Measurements from ENCODE around the gene ANO9.

Gene ANO9, protein sequence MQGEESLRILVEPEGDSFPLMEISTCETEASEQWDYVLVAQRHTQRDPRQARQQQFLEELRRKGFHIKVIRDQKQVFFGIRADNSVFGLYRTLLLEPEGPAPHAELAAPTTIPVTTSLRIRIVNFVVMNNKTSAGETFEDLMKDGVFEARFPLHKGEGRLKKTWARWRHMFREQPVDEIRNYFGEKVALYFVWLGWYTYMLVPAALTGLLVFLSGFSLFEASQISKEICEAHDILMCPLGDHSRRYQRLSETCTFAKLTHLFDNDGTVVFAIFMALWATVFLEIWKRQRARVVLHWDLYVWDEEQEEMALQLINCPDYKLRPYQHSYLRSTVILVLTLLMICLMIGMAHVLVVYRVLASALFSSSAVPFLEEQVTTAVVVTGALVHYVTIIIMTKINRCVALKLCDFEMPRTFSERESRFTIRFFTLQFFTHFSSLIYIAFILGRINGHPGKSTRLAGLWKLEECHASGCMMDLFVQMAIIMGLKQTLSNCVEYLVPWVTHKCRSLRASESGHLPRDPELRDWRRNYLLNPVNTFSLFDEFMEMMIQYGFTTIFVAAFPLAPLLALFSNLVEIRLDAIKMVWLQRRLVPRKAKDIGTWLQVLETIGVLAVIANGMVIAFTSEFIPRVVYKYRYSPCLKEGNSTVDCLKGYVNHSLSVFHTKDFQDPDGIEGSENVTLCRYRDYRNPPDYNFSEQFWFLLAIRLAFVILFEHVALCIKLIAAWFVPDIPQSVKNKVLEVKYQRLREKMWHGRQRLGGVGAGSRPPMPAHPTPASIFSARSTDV

DNA sequence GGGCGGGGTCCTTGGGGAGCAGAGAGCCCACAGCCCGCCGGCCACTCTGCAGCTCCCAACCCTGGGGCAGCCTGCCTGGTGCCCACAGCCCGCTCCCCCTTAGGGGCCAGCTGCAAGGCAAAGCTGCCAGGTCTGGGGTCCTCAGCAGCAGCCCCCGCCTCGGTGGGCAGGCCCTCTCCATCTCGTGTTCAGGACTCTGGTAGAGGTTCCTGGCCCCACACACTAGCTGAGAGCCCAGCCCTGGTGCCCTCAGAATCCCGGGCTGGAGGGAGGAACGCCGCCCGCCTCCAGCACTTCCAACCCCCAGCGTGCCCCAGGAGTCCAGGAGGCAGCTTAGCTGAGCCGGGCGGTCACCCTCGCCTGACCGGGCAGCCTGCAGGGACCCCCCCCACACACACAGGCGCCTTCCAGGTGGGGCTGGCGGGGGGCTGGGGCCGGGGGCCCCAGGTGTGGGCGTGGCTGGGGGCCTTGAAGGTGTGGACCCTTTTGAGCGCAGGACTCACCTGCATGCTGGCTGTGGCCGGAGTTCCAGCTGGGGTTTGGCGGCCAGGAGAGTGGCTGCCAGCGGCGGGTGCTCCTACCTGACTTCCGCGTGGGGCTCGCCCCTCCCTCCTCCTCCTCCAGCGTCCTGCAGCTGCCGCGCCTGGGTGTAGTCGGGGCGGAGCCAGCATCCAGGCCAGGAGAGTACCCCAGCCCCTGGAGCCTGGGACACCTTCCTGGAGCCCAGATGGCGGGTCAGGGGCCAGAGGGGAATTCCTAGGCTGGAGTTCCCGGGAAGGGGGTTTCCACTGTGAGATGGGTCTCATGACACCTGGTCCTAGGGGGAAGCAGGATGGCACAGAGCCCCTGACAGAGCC lies at the start of gene ANO9:
Gene ANO9, minus strand, starts transcription at position 594 of the 857 bp plus-strand sequence. Its CDS starts 85 bp downstream, at position 509.
- DNase-seq: no peak

DNA sequence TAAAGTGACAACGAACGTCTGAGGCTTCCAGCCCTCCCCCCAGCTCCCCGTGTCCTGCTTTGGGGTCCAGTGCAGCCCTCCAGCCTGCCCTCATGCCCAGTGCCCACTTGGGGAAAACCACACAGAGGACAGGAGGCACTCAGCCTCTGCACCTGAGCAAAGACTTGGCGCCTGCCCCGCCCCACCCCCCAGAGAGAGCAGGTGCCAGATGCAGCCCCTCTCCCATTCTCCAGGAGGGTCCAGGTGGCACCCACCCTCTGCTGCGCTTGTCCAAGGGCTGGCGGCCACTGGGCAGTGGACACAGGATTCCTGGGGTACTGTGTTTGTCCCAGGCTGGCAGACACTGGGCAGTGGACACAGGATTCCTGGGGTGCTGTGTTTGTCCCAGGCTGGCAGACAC lies 49.5 kb upstream of the ANO9 start:
- no peak for DNase-seq

DNA sequence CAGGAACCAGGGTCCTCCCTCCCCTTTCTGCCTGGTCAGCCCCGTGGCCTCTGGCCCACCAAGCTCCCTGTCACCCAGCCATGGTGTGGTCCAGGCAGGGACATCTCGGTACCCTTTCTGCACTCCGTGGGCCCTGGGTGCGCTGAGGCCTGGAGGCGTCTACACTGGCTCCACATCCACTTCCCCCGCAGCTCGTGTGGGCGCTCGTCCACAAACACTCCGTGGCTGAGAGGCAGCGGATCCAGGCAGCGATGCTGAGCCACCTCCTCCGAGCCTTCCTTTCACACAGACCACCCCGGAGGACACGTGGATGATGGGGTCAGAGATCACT lies 49.1 kb upstream of the ANO9 start:
- no peak for DNase-seq

DNA sequence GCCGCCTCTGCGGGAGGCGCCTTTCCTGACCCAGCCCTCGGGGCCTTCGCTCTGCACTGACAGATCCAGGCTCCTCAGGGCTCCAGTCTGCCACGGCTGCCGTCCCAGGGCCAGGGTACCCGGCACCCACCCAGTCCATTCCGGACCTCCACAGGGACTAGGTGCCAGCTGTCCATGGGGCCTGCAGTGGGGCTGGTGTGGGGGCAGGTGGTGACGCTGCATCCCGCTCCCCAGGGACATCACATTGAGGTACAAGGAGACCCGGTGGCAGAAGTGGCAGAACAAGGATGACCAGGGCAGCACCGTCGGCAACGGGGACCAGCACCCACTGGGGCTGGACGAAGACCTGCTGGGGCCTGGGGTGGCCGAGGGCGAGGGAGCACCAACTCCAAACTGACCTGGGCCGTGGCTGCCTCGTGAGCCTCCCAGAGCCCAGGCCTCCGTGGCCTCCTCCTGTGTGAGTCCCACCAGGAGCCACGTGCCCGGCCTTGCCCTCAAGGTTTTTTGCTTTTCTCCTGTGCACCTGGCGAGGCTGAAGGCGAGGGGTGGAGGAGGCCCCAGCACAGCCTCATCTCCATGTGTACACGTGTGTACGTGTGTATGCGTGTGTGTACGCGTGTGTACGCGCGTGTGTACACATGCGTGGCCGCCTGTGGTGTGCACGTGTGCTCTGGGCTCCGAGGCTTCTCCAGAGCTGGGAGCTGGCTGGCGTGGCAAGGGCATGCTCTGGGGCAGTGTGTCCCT lies 48.5 kb upstream of the ANO9 start:
- no peak for DNase-seq

DNA sequence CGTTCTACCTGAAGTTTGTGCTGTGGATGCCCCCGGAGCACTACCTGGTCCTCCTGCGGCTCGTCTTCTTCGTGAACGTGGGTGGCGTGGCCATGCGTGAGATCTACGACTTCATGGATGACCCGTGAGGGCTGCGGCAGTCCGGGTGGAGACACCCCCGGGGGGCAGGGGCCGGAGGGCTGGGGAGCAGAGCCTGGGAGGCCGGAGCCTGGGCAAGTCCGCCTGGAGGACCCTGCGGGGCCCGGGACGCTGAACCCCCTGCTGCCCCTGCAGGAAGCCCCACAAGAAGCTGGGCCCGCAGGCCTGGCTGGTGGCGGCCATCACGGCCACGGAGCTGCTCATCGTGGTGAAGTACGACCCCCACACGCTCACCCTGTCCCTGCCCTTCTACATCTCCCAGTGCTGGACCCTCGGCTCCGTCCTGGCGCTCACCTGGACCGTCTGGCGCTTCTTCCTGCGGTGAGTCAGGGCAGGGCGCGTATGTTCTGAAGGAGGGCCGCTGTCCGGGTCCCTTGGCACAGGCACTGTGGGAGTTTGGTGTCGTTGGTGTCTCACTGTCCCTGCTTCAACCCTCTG lies 47.9 kb upstream of the ANO9 start:
- DNase-seq: no peak

DNA sequence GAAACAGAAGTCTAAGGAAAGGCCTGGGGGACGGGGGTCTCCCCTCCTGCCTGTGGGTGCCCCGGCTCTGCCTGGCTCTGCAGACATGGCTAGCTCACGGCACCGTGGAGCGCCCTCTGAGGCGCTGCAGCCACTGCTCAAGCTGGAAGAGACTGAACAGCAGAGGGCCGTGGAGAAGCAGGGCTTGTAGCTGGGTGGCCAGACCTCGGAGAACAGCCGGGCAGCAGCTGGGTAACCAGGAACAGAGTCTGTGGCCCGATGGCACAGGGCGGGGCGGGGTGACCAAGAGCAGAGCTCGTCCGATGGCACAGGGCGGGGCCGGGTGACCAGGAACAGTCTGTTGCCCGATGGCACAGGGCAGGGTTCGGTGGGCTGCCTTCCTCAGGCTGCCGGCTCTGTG lies 47.2 kb upstream of the ANO9 start:
- no peak for DNase-seq

DNA sequence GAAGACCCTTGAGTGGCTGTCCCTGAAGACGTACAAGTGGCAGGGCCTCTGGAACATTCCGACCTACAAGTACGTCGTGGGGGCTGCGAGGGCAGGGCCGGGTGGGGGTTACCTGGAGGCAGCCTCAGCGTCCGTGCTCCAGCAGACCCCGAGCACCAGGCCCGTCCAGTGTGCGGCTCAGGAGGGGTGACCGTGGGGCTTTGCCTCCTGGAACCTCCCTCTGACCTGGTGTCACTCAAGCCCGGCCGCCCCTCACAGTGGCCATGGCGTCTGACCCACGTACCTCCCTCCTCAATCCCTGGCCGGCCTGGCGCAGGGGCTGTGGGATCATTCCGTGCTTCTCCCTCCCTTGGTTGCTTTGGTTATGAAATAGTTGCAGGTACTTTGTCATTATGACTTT lies 46.8 kb upstream of the ANO9 start:
- no peak for DNase-seq

DNA sequence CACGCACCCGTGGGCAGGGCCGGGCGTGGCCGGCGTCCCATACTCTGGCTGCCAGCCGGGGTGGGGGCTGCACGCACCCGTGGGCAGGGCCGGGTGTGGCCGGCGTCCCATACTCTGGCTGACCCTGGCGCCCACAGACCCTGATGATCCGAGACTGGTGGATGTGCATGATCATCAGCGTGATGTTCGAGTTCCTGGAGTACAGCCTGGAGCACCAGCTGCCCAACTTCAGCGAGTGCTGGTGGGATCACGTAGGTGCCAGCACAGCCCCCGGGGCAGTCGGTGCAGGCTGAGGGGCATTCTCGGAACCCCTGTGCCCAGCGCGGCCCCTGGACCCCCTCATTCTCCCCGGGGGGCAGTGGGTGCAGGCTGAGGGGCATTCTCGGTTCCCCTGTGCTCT lies 46.3 kb upstream of the ANO9 start:
- DNase-seq: no peak

DNA sequence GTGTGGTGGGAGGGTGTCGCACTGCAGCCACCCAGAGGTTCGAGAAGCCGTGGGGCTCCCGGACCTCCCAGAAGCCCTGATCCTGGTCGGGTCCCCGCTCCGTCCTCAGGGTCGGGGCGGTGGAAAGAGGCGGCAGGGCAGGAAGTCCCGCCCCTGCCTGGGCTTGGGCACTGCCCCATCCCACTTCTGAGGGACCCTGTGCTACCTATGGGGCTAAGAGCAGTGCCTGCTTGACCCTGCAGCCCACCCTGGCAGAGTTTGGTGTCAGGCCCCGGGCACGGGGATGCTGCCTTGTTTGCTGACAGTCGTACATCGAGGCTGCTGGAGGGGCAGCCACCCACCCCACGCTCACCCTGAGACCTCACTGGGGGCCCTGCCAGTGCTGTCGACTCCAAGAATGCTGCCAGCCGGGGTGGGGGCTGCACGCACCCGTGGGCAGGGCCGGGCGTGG lies 45.8 kb upstream of the ANO9 start:
- no peak for DNase-seq

DNA sequence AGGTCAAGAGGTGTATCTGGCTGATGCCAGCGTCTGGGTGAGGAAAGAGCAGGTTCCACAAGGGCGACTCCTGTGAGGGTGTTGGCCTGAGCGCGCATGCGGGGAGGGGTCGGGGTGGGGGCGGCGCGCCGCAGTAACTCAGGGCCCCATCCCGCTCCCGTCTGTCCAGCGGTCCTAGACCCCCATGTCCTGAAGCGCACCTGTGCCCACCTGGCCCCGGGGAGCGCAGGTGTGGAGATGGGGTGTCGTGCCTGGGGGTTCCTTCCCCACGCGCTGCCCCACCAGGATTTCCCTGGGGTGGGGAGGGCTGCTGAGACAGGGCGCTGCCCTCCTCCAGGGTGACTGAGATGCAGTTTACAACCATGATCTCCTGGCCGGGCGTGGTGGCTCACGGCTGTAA lies 44.4 kb upstream of the ANO9 start:
- no peak for DNase-seq

DNA sequence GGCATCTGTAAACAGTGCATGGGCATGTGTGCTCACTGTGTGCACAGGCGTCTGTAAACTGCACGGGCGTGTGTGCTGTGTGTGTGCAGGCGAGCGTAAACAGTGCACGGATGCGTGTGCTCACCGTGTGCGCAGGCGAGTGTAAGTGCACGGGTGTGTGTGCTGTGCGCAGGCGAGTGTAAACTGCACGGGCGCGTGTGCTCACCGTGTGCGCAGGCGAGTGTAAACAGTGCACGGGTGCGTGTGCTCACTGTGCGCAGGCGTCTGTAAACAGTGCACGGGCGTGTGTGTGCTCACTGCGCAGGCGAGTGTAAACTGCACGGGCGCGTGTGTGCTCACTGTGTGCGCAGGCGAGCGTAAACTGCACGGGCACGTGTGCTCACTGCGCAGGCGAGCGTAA lies 42.8 kb upstream of the ANO9 start:
- DNase-seq: no peak

DNA sequence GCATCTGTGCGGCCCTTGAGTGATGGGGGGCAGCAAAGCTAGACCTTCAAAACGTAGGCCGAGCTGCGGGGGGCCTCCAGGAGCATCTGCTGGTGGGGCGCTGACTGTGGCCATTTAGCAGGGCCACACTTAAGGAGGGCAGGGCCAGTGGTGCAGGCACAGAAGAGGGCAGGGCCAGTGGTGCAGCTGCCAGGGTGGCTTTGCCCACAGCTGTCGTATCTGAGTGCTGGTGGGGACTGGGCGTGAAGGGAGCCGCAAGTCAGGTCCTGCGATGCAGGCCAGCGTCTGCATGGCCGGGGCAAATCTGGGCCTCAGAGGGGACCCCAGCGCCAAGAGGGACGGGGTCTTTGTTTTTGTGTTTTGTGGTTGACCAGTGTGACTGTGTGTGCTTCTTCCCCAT lies 37.5 kb upstream of the ANO9 start:
- no peak for DNase-seq

DNA sequence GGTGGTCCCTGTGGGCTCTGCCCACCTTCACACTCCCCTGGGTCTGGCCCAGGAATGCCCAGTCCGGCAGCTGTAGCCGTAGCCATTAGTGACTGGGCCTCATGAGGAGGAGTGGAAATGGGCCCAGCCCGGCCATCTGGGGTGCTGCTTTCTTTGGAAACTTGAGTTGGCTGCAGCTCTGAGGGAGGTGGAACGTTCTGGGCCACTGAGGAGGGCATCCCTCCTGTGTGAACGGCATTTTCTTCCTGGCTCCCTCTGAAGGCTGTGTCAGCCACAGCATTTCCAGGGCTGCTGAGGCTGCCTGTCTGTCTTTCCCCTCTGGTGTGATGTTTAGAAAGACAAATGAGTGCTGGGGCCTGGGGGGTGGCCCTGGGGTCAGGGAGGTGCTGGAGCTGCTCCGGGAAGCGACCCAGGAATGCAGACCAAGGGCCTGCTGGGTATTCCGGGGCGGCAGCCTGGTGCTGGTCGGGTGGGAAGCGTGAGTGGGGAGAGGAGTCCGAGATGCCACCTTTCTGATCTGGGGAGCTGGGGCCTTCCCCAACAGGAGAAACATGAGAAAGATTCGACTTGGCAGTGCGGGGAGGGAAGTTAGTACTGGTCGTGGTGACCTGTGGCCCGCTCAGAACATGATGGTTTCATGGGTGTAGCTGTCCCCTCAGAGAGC lies 35.4 kb upstream of the ANO9 start:
- no peak for DNase-seq

DNA sequence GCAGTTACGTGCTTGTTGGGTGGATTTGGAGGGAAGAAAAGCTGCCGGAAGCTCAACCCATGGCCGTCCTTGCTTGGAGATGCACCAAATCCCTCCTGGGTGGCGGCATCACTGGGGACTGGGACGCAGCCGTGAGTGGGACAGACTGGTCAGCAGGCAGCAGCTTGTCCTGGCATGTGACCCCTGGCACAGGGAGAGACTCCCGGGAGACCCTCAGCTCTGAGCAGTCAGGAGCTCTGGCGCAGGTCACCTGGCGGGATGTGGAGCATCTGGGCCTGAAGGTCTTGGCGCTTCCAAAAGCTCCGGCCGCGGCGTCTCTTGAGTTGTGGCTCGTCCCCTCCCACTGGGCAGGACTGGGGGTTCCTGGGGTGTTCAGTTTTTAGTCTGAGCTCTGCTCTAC lies 34.6 kb upstream of the ANO9 start:
- DNase-seq: no peak

DNA sequence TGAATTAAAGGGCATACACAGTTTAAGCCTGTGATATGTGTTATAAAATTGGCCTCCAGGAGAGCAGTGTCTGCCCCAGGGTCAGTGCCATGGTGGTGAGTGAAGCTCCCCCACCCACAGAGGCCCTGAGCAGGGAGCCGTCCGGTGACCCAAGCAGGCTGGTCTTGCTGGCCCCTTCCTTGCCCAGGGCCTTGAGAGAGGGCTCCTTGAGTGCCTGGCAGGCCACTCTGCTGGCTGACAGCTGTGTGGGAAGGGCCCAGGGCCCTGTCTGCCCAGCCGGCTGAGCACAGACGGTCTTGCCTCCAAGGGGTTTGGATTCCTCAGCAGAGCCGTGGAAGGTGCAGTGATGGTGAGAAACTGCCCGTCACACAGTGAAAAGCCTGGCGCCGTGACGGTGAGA lies 34.1 kb upstream of the ANO9 start:
- no peak for DNase-seq

DNA sequence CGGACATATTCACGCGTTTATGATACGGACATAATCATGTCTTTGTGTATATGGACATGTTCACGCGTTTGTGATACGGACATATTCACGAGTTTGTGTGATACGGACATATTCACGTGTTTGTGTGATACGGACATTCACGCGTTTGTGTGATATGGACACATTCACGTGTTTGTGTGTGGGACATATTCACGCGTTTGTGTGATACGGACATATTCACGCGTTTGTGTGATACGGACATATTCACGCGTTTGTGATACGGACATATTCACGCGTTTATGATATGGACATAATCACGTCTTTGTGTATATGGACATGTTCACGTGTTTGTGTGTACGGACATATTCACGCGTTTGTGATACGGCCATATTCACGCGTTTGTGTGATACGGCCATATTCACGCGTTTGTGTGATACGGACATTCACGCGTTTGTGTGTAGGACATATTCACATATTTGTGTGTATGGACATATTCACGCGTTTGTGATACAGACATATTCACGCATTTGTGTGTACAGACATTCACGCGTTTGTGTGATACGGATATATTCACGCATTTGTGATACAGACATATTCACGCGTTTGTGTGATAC lies 33.2 kb upstream of the ANO9 start:
- no peak for DNase-seq

DNA sequence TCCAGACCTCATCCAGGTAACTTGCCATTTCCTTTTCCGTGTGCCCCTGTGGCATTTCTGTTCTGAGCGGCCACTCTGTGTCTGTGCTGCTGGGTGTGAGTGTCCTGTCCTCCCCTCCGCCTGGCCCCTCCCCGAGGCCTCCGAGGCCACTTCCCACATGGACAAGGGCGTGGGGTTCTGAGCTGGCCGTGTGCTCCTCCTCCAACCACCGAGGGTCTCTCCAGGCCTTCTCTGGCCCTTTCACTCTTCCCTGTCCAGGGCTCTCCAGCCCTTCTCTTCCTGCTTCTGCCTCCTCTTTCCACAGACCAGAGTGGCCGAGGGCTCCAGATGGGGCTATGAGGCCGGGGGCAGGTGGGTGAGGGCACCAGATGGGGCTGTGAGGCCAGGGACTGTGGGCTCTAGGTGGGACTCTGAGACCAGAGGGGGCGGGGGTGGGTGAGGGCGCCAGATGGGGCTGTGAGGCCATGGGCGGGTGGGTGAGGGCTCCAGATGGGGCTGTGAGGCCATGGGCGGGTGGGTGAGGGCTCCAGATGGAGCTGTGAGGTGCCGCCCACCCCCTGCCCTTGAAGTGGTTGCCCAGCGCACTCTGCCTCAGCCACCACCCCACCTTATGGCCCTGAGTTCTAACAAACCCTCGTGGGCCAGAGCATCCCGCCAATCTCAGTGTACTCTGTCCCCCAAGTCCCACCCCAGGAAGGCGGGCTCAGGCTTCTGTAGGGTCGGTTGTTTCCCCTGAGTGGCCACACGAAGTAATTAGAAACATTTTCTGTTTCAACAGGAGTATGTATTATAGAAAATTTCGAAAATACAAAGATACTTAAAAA lies 32.4 kb upstream of the ANO9 start:
- no peak for DNase-seq

DNA sequence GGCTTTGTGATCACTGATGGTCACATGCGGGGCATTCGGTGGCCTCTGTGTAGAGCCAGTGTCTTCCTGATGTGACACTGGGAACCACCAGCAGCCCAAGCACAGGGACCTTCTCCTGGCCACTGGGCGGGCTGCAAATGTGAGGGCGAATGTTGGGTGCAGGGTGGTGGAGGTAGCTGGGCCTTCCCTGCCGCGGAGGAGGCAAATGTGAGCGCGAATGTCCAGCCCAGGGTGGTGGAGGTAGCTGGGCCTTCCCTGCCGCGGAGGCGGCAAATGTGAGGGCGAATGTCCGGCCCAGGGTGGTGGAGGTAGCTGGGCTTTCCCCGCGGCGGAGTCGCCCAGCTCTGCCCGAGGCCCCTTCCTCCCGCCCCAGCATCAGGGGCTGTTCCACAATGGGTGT lies 31.6 kb upstream of the ANO9 start:
- DNase-seq: no peak

DNA sequence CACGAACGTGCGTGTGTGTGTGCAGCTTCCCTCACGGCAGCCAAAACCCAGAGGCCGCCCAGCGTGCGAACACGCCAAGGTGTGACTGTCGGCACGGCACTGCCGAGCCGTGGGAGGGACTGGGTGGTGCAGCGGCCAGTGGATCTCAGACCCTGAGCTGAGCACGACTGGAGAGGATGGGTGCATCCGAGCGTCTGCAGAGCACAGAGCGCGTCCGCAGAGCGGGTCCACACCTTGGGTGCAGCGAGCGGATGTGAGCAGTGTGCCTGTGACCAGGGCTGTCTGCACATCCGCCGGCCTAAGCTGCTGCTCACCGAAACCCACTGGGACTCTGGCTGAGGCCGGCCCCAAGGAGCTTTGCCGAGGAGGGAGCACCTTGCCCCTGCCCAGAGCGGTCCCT lies 31.0 kb upstream of the ANO9 start:
- no peak for DNase-seq

DNA sequence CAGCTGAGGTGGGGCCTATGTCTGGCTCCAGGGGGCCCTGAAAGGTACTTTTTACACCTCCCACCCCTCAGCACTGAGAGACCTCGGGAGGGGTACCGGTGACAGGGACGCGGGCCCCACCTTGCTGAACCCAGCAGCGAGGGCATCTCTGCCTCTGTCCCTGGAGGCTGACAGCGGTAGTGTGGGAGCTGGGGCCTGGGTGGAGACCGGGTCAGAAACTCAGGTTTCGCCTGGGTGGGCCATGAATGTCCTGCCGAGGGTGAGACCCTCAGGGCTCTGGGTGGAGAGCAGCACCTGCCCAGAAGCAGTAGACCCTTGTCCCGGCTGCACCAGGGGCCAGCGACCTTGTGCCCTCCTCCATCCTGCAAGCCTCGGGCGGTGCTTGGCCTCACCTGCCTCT lies 30.5 kb upstream of the ANO9 start:
- no peak for DNase-seq

All from fibroblast of skin of right biceps (primary cell).